Uterus (tissue), 4 donors: ENCODE data around the gene FYCO1. TPM values are rescaled to one million over a fixed set of nuclear protein-coding genes. Genes with fewer than 3 reads are reported as not detected.

ENCODE experiments used
- DNase-seq, 2 donors: peaks; one replicate each; pipeline ENCODE4 v3.0.0-alpha.2; 2019 to 2020
- H3K27ac ChIP-seq, 2 donors: fragments of 200-600 bp; sonication (generic); 1 replicate in 1 of 2; 2 replicates in 1 of 2; pipeline ENCODE4 v1.5.1; 2016 to 2018
- H3K27me3 ChIP-seq, 2 donors: fragments of 200-600 bp; sonication (generic); one replicate each; pipeline ENCODE4 v1.5.1; 2018 to 2019; ENCODE audit warnings: control low read depth in 1 of 2
- H3K36me3 ChIP-seq, 2 donors: fragments of 200-600 bp; sonication (generic); one replicate each; pipeline ENCODE4 v1.5.1; 2019; ENCODE audit warnings: control low read depth in 1 of 2
- H3K4me1 ChIP-seq, 2 donors: fragments of 200-600 bp; sonication (generic); one replicate each; pipeline ENCODE4 v1.5.1; 2018 to 2019; ENCODE audit warnings: control low read depth in 1 of 2
- H3K4me3 ChIP-seq, 2 donors: fragments of 200-600 bp; sonication (generic); 1 replicate in 1 of 2; 2 replicates in 1 of 2; pipeline ENCODE4 v1.5.1; 2018 to 2019; ENCODE audit warnings: mild to moderate bottlenecking in 1 of 2
- H3K9me3 ChIP-seq, 2 donors: fragments of 200-600 bp; sonication (generic); one replicate each; pipeline ENCODE4 v1.5.1; 2019; ENCODE audit warnings: control low read depth in 1 of 2
- CTCF ChIP-seq, 4 experiments: fragments of 200-600 bp in 2 of 4; fragments of 450-650 bp in 2 of 4; sonication (generic) in 2 of 4; IDR thresholded peaks; one replicate each; pipeline ENCODE4 v1.5.1; 2016 to 2019; ENCODE audit warnings: antibody characterized with exemption in 4 of 4, mild to moderate bottlenecking in 2 of 4, moderate library complexity in 1 of 4
- POLR2A ChIP-seq, 2 donors: fragments of 450-650 bp; IDR thresholded peaks; one replicate each; pipeline ENCODE4 v1.6.1; 2016; ENCODE audit warnings: antibody characterized with exemption in 2 of 2, mild to moderate bottlenecking in 1 of 2, moderate library complexity in 1 of 2
- intact Hi-C: fragments of 100-400 bp; cut with DNase I; formaldehyde crosslinking; loops from one replicate; pipeline ENCODE4 v1.15.1; 2023; ENCODE audit warnings: low total_unique reads
- total RNA-seq, 4 donors: library from RNA; depleted of rRNA in 3 of 4; stranded (reverse); fragments of >200 nt in 3 of 4; gene quantifications; one replicate each; pipeline versions ENCODE4 v1.1.0 to v1.2.4, GENCODE V29; 2014 to 2023
- donor health status: DM: yes; HTN: yes; CAD: no.

FYCO1 gene
- total RNA-seq, 4 donors from 2014 or later, result 16.5 to 74.4 (median 27.8) TPM

DNA sequence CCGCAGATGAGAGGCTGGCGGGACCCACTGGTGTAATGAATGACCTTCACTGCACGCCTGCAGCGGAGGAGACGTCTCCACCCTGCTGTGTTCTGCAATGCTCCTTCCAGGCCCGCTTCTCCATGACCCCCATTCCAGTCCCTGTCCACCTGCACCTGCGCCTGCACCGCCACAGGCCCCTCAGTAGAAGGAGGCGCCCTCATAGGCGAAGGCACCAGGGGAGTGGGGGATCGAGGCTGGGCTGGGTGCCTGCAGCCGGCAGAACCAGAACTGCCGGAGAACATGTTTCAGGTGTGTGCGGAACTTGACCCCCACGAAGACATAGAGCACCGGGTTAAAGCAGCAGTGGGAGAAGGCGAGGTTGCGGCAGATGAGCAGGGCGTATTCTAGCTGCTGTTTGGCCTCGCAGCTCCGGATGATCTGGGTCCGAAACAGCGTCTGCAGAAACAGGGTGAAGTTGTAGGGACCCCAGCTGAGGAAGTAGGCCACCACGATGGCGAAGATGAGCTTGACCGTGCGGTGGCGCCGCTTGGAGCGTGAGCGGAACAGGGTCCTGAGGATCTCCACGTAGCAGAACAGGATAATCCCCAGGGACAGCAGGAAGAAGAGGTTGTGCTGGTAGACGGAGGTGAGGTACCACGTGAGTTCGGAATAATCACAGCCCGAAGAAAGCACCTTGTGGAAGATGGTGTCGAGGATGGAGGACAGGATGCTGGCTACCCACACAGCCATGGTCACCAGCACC lies 25.3 kb upstream of the FYCO1 start:
- intact Hi-C loops, result no loop called here
- no peak overlapping the region for H3K4me3 ChIP-seq
- no peaks in the 10 kb centered on the region for H3K9me3 ChIP-seq
- TF ChIP-seq CTCF (IDR thresholded peaks at IDR 0.05) (no peak), POLR2A (IDR thresholded peaks at IDR 0.05) (no peak)
- no peaks in the 10 kb centered on the region for H3K27me3 ChIP-seq
- no peak for DNase-seq
- H3K4me1 ChIP-seq, result no peaks in the 10 kb centered on the region
- no peaks in the 10 kb centered on the region for H3K36me3 ChIP-seq
- no peak overlapping the region for H3K27ac ChIP-seq

- Histone ChIP-seq H3K4me3 (no peak overlapping the region), H3K4me1 (no peaks in the 10 kb centered on the region), H3K27me3 (no peaks in the 10 kb centered on the region), H3K27ac (no peak overlapping the region), H3K9me3 (no peaks in the 10 kb centered on the region), H3K36me3 (no peaks in the 10 kb centered on the region)
- DNase-seq, result no peak
- intact Hi-C loops, result no loop called here
- TF ChIP-seq CTCF (IDR thresholded peaks at IDR 0.05), result no peak
- no peak for TF ChIP-seq POLR2A (IDR thresholded peaks at IDR 0.05)
Measured at GRCh38 chr3:46019707-46020106, 24.1 kb upstream of the FYCO1 start.

DNA sequence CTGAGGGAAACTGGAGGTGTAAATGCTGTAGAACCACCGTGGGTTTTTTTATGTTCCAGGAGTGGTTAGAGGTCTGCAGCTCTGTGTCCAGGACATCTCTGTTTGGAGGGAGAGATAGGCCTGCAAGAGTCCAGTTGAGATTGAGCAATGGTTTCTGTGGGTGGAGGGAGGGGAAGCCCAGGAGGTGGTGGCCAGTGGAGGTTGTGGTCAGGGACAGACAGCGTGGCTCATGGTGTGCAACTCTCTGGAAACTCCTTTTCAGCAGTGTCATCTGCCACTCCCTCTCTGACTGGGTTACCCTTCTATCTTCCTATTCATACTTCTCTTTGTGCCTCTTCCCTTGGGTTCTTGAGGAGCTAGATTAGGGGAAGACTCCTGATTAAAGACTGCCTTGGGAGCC lies 22.1 kb upstream of the FYCO1 start:
- intact Hi-C loops, result no loop called here
- no peaks in the 10 kb centered on the region for H3K9me3 ChIP-seq
- no peak for DNase-seq

DNA sequence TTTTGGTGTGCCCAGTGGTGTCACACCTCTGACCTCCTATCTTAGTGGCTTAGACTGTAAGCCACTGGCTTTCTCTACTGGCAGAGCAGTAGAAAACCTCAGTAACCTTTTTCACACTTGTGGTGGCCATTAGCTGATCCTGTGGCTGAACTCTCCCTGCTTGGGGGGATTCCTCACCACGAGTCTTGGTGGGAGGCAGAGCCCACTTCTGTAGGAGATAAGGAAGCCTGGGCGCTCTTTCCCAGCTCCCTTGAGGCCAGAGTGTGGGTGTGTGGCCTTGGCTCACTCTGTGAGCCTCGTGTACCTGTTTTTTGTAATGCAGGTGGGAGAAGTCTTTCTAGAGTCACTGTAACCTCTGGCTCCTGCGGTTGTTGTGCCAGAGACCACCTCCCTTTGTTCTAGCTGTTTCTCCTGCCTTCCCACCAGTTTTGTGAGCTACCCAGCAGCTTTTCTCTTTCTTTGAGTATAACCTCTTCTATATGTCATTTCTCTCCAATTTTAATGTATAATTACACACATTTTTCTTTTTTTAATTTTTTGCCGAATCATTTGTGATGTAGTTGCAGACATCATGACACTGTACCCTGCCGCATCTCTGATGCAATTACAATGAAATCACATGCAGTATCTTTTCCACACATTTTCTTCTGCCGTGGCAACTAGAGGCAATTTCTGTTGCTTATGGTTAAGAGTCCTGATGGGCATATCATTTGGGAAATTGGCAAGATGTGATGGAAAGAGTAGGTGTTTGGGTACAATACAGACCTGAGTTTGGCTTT lies 17.9 kb upstream of the FYCO1 start:
- Histone ChIP-seq H3K36me3 (no peaks in the 10 kb centered on the region), H3K27ac (no peak overlapping the region), H3K9me3 (no peaks in the 10 kb centered on the region), H3K27me3 (no peaks in the 10 kb centered on the region), H3K4me3 (no peak overlapping the region), H3K4me1 (no peaks in the 10 kb centered on the region)
- no peak for DNase-seq
- no peak for TF ChIP-seq POLR2A (IDR thresholded peaks at IDR 0.05)
- TF ChIP-seq CTCF (IDR thresholded peaks at IDR 0.05), result no peak
- intact Hi-C loops, result no loop called here

More for the DNA sequence above, 22.1 kb upstream of the FYCO1 start:
- Histone ChIP-seq H3K4me1 (no peaks in the 10 kb centered on the region), H3K27ac (no peak overlapping the region), H3K36me3 (no peaks in the 10 kb centered on the region), H3K27me3 (no peaks in the 10 kb centered on the region), H3K4me3 (no peak overlapping the region)
- TF ChIP-seq CTCF (IDR thresholded peaks at IDR 0.05), result no peak
- TF ChIP-seq POLR2A (IDR thresholded peaks at IDR 0.05), result no peak

GRCh38 chr3:46012246-46012645 lies 16.6 kb upstream of the FYCO1 start:
- H3K27me3 ChIP-seq, result no peaks in the 10 kb centered on the region

More at GRCh38 chr3:46012246-46012645, 16.6 kb upstream of the FYCO1 start:
- no peak for DNase-seq
- H3K9me3 ChIP-seq, result no peaks in the 10 kb centered on the region
- no peak overlapping the region for H3K27ac ChIP-seq
- intact Hi-C loops, result no loop called here
- H3K4me3 ChIP-seq, result no peak overlapping the region
- no peaks in the 10 kb centered on the region for H3K36me3 ChIP-seq
- no peaks in the 10 kb centered on the region for H3K4me1 ChIP-seq
- TF ChIP-seq CTCF (IDR thresholded peaks at IDR 0.05) (no peak), POLR2A (IDR thresholded peaks at IDR 0.05) (no peak)
